ENCODE data around the gene KCNG2. TPM values are rescaled to one million over a fixed set of nuclear protein-coding genes. Genes with fewer than 3 reads are reported as not detected.

Gene KCNG2
- total RNA-seq, 2 experiments from 2014 or later, result not detected

- H3K9me3 ChIP-seq (ENCODE audit: control insufficient read depth in 1 of 2, insufficient read depth in 1 of 2, low read length in 2 of 2), result peaks cover 12 to 62% of the 10 kb centered on the region in 2 experiments
- no peak overlapping the region for H3K27ac ChIP-seq (ENCODE audit: low read depth in 1 of 2, low read length in 2 of 2)
- peaks cover 0 to 3% of the 10 kb centered on the region in 2 experiments for H3K27me3 ChIP-seq (ENCODE audit: control insufficient read depth in 1 of 2, insufficient read depth in 2 of 2, low read length in 2 of 2)
- no peak overlapping the region for H3K4me3 ChIP-seq (ENCODE audit: low read length)
- no peak for TF ChIP-seq CTCF (IDR thresholded peaks at IDR 0.05)
- H3K27ac Mint-ChIP-seq, result no peak overlapping the region
- intact Hi-C loops (cut with DNase I, micrococcal nuclease), result no loop called here
- no peaks in the 10 kb centered on the region for H3K36me3 ChIP-seq (ENCODE audit: insufficient read depth, low read length)
- H3K36me3 Mint-ChIP-seq (ENCODE audit: low read depth), result no peaks in the 10 kb centered on the region
- ChIA-PET CTCF (no interaction called here), POLR2A (no interaction called here)
- DNase-seq, result peak in 1 of 14 experiments; percentile 30
- peaks cover 8% of the 10 kb centered on the region for H3K9me3 Mint-ChIP-seq
- H3K4me1 Mint-ChIP-seq (ENCODE audit: low read depth), result no peaks in the 10 kb centered on the region
- no peaks in the 10 kb centered on the region for H3K4me1 ChIP-seq (ENCODE audit: insufficient read depth, low read length)
- no peak overlapping the region for H3K4me3 Mint-ChIP-seq
- no peak for ATAC-seq (ENCODE audit: poor library complexity)
- H3K27me3 Mint-ChIP-seq, result peaks cover 16% of the 10 kb centered on the region
These were observed 27.8 kb upstream of the KCNG2 start for GRCh38 chr18:79769698-79770500.

- H3K27ac Mint-ChIP-seq, result no peak overlapping the region
- peaks cover 16% of the 10 kb centered on the region for H3K27me3 Mint-ChIP-seq
- ATAC-seq (ENCODE audit: poor library complexity) (no peak), DNase-seq (no peak)
- ChIA-PET CTCF (no interaction called here), POLR2A (no interaction called here)
- Histone ChIP-seq H3K4me3 (ENCODE audit: low read length) (no peak overlapping the region), H3K27me3 (ENCODE audit: control insufficient read depth in 1 of 2, insufficient read depth in 2 of 2, low read length in 2 of 2) (peaks cover 0 to 3% of the 10 kb centered on the region in 2 experiments), H3K27ac (ENCODE audit: low read depth in 1 of 2, low read length in 2 of 2) (no peak overlapping the region), H3K9me3 (ENCODE audit: control insufficient read depth in 1 of 2, insufficient read depth in 1 of 2, low read length in 2 of 2) (peaks cover 12 to 62% of the 10 kb centered on the region in 2 experiments), H3K4me1 (ENCODE audit: insufficient read depth, low read length) (no peaks in the 10 kb centered on the region), H3K36me3 (ENCODE audit: insufficient read depth, low read length) (no peaks in the 10 kb centered on the region)
- no peaks in the 10 kb centered on the region for H3K36me3 Mint-ChIP-seq (ENCODE audit: low read depth)
- no peak overlapping the region for H3K4me3 Mint-ChIP-seq
- H3K9me3 Mint-ChIP-seq, result peaks cover 8% of the 10 kb centered on the region
- intact Hi-C loops (cut with DNase I, micrococcal nuclease), result no loop called here
- no peak for TF ChIP-seq CTCF (IDR thresholded peaks at IDR 0.05)
- H3K4me1 Mint-ChIP-seq (ENCODE audit: low read depth), result no peaks in the 10 kb centered on the region
These were observed 27.3 kb upstream of the KCNG2 start for GRCh38 chr18:79770501-79770815.

- H3K9me3 Mint-ChIP-seq, result peaks cover 8% of the 10 kb centered on the region
- ChIA-PET POLR2A (no interaction called here), CTCF (no interaction called here)
- Histone ChIP-seq H3K27ac (ENCODE audit: low read depth in 1 of 2, low read length in 2 of 2) (no peak overlapping the region), H3K27me3 (ENCODE audit: control insufficient read depth in 1 of 2, insufficient read depth in 2 of 2, low read length in 2 of 2) (peaks cover 0 to 3% of the 10 kb centered on the region in 2 experiments), H3K36me3 (ENCODE audit: insufficient read depth, low read length) (no peaks in the 10 kb centered on the region), H3K4me3 (ENCODE audit: low read length) (no peak overlapping the region), H3K4me1 (ENCODE audit: insufficient read depth, low read length) (no peaks in the 10 kb centered on the region), H3K9me3 (ENCODE audit: control insufficient read depth in 1 of 2, insufficient read depth in 1 of 2, low read length in 2 of 2) (peaks cover 12 to 61% of the 10 kb centered on the region in 2 experiments)
- no peaks in the 10 kb centered on the region for H3K36me3 Mint-ChIP-seq (ENCODE audit: low read depth)
- H3K4me3 Mint-ChIP-seq, result no peak overlapping the region
- TF ChIP-seq CTCF (IDR thresholded peaks at IDR 0.05), result no peak
- peaks cover 14% of the 10 kb centered on the region for H3K27me3 Mint-ChIP-seq
- intact Hi-C loops (cut with DNase I, micrococcal nuclease), result no loop called here
- DNase-seq (no peak), ATAC-seq (ENCODE audit: poor library complexity) (no peak)
- no peak overlapping the region for H3K27ac Mint-ChIP-seq
- no peaks in the 10 kb centered on the region for H3K4me1 Mint-ChIP-seq (ENCODE audit: low read depth)
These were observed 26.9 kb upstream of the KCNG2 start for GRCh38 chr18:79770826-79771225.

Measured in CD4-positive, alpha-beta T cell (primary cell).